Glutamatergic neuron (in vitro differentiated cells): ENCODE data around the gene ONECUT2. TPM values are rescaled to one million over a fixed set of nuclear protein-coding genes. Genes with fewer than 3 reads are reported as not detected.

Experiments used
- DNase-seq: peaks from one replicate; pipeline ENCODE4 v3.0.0; 2022
- H3K27ac Mint-ChIP-seq: one replicate; pipeline ENCODE4 v1.8.0; 2020; ENCODE audit warnings: mild to moderate bottlenecking, mixed read lengths, inconsistent platforms; ENCODE audit not compliant: unreplicated experiment
- H3K27me3 Mint-ChIP-seq: one replicate; pipeline ENCODE4 v1.8.0; 2020; ENCODE audit warnings: mild to moderate bottlenecking, moderate library complexity, mixed read lengths, inconsistent platforms; ENCODE audit not compliant: unreplicated experiment
- H3K36me3 Mint-ChIP-seq: one replicate; pipeline ENCODE4 v1.8.0; 2020; ENCODE audit warnings: mild to moderate bottlenecking, mixed read lengths, inconsistent platforms; ENCODE audit not compliant: unreplicated experiment
- H3K4me1 Mint-ChIP-seq: one replicate; pipeline ENCODE4 v1.8.0; 2020; ENCODE audit warnings: mild to moderate bottlenecking, low read depth, mixed read lengths, inconsistent platforms; ENCODE audit not compliant: unreplicated experiment
- H3K4me3 Mint-ChIP-seq: one replicate; pipeline ENCODE4 v1.8.0; 2020; ENCODE audit warnings: mild to moderate bottlenecking, mixed read lengths, inconsistent platforms; ENCODE audit not compliant: unreplicated experiment
- H3K9me3 Mint-ChIP-seq: one replicate; pipeline ENCODE4 v1.8.0; 2020; ENCODE audit warnings: mild to moderate bottlenecking, moderate library complexity, mixed read lengths, inconsistent platforms; ENCODE audit not compliant: unreplicated experiment
- total RNA-seq: library from RNA; stranded (reverse); fragmentation: NEBNext Ultra II Directional; extraction: Animal tissue kit (Norgen Biotek cat#: 25700); gene quantifications from one replicate; pipeline ENCODE4 v1.2.1, GENCODE V29; 2021; ENCODE audit not compliant: unreplicated experiment
- TF ChIP-seq, protein P1 (sequence below): fragments of 200-600 bp; sonication (generic); IDR thresholded peaks from one replicate; pipeline ENCODE4 v1.5.0; 2021; ENCODE audit not compliant: partially characterized antibody, unreplicated experiment

The ONECUT2 gene
- total RNA-seq, 1 donor from 2014 or later = 230 TPM

DNA sequence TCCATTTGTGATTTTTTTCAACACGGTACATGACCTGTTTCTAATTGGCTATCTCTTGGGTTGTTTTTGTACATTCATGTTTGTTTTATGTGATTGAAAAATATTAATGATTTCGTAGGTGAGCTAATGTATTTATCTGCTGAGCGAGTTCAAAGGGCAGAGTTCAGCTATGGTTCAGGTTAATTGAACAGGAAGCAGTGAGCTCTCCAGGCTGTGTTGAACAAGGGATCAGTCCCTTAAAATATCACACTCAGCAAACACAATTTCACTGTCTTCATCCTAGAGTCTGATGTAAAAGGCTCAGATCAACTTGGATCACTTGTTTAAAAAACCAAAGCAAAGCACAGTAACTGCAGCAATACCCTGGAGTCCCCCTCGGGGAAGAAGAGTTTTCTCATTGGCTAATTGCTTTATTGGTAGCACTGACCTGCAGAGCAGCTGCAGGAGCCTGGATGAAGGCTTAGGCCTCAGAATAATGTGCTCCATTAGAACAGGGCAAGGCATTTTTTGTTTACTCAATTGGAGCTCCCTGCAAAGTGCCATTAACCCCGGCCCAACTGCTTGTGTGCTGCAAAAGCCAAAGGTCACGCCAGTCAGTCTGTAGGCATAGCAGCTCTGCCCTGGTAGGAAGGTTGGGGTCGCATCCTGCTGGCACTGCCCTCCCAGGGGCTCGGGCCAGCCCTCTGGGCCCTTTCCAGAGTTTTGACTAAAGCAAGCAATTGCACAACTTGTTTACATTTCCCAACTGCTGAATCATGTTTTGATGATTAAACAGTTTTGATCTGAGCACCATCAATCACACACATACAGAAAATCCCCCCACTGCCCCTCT, 10.5 kb downstream of the ONECUT2 start:
- Mint-ChIP-seq H3K27me3 (peaks cover 25% of the 10 kb centered on the region), H3K4me3 (peak overlapping the region; percentile 99), H3K9me3 (peaks cover 14% of the 10 kb centered on the region), H3K27ac (peak overlapping the region; percentile 90), H3K36me3 (no peaks in the 10 kb centered on the region), H3K4me1 (peaks cover 77% of the 10 kb centered on the region)
- DNase-seq = peak; percentile 41
- TF ChIP-seq, protein P1, sequence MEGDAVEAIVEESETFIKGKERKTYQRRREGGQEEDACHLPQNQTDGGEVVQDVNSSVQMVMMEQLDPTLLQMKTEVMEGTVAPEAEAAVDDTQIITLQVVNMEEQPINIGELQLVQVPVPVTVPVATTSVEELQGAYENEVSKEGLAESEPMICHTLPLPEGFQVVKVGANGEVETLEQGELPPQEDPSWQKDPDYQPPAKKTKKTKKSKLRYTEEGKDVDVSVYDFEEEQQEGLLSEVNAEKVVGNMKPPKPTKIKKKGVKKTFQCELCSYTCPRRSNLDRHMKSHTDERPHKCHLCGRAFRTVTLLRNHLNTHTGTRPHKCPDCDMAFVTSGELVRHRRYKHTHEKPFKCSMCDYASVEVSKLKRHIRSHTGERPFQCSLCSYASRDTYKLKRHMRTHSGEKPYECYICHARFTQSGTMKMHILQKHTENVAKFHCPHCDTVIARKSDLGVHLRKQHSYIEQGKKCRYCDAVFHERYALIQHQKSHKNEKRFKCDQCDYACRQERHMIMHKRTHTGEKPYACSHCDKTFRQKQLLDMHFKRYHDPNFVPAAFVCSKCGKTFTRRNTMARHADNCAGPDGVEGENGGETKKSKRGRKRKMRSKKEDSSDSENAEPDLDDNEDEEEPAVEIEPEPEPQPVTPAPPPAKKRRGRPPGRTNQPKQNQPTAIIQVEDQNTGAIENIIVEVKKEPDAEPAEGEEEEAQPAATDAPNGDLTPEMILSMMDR = no peak

DNA sequence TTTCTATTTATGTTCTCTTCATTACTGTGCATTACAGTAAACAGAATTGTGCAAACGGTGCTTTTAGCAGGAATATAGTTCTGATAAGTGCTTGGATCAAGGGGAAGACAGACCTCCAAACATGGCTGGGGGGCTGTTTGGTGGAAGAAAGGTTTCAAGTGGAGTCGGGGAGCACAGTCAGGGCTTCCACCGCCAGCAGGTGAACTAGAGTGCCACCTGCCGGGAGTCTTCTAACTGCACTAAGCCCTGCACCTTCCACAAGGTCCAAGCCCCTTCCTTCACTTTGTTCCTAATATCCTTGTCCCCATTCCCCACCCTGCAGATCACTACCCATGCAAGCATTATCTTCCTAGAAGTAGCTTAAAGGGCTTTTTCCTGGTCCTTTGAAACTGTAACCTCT, 11.1 kb downstream of the ONECUT2 start:
- peak; percentile 73 for DNase-seq

DNA sequence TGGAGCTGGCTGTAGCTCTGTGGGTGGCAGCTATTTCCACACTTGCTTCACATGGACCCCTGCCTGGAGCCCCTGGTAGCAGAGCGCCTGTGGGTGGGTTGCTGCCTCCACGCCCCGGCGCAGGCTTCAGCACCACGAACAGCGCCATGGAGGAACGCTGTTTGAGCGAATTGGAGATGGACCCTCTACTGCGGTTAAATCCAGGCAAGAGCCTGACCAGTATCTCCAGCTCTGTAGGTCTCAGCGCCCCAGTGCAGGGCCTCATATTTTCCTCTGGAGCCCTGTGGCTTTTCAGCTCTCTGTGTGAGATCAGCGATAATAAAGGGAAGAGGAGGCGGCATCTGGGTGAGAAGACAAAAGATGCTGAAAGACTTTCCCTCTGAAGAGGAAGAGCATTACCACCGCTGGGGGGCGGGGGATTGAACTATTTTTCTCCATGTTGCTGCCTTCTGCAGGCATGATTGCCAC, 12.0 kb downstream of the ONECUT2 start:
- no peaks in the 10 kb centered on the region for H3K36me3 Mint-ChIP-seq
- H3K9me3 Mint-ChIP-seq = peaks cover 10% of the 10 kb centered on the region
- H3K4me3 Mint-ChIP-seq = peak overlapping the region; percentile 99
- H3K27ac Mint-ChIP-seq = peak overlapping the region; percentile 63
- peak; percentile 62 for DNase-seq
- H3K4me1 Mint-ChIP-seq = peaks cover 76% of the 10 kb centered on the region
- peaks cover 15% of the 10 kb centered on the region for H3K27me3 Mint-ChIP-seq
- TF ChIP-seq, protein P1 = peak; percentile 20

More for the DNA sequence above, 11.1 kb downstream of the ONECUT2 start:
- Mint-ChIP-seq H3K27ac (peak overlapping the region; percentile 63), H3K4me1 (peaks cover 76% of the 10 kb centered on the region), H3K9me3 (peaks cover 10% of the 10 kb centered on the region), H3K4me3 (peak overlapping the region; percentile 99), H3K27me3 (peaks cover 21% of the 10 kb centered on the region), H3K36me3 (no peaks in the 10 kb centered on the region)
- TF ChIP-seq, protein P1 = peak; percentile 53

DNA sequence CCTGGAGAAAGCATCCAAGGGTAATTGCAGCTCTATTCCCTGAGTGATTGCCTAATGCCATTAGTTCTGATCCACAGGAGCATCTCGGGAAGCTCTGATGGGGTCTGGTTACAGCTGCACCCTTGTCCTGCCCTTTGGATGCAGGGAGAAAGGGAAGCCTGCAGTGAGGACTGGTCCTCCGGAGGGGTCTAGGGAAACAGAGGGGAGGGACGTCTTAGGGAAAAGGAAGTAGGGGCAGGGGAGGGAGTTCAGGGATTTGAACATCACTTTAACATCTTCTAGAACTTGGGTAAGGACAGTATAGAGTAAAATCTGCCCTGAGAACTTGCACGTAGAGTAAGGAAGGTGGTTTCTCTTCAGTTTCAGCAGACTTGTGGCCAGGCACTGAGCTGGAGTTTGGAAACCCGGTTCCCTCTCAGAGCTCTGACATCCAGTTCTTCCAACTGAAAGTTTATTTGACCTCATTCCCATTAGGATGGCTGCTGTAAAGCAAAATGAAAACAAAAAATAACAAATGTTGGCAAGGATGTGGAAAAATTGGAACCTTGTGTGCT, 20.5 kb downstream of the ONECUT2 start:
- no peak for DNase-seq
- Mint-ChIP-seq H3K36me3 (peaks cover 10% of the 10 kb centered on the region), H3K4me1 (peaks cover 40% of the 10 kb centered on the region), H3K4me3 (peak overlapping the region; percentile 46), H3K9me3 (peaks cover 8% of the 10 kb centered on the region), H3K27ac (peak overlapping the region; percentile 82), H3K27me3 (peaks cover 9% of the 10 kb centered on the region)
- TF ChIP-seq, protein P1 = no peak

DNA sequence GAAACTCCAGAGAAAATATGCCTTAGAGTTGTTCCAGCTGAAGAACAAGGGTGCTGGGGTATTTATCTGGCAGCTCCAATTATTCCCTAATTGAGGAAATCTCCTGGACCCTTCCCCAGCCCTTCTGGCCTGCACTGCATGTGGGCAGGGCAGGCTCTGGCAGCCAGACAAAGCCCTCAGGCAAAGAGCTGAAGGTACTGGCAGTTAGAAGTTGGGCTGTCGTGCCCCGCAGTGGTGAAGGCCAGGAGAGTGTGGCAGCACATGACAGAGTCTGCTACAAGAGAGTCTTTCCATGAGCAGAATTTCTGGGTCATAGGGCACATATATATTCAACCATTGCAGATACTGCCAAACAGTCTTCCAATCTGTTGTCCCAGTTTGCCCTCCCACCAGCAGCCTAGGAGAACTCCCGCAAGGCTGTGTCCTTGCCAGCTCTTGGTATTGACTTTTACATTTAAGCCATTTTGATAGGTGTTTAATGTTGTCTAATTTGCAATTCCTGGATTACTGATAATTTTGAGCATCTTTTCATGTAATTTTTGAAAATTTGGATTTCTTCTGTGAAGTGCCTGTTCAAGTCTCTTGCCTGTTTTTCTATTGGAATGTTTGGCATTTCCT, 26.6 kb downstream of the ONECUT2 start:
- H3K27me3 Mint-ChIP-seq = no peaks in the 10 kb centered on the region
- H3K36me3 Mint-ChIP-seq = peaks cover 6% of the 10 kb centered on the region
- no peak overlapping the region for H3K27ac Mint-ChIP-seq
- no peak for DNase-seq
- H3K4me3 Mint-ChIP-seq = no peak overlapping the region
- peaks cover 35% of the 10 kb centered on the region for H3K4me1 Mint-ChIP-seq
- peaks cover 12% of the 10 kb centered on the region for H3K9me3 Mint-ChIP-seq
- TF ChIP-seq, protein P1 = no peak
